H1 (cell line): ENCODE measurements around the gene TMEM151A. TPM values are rescaled to one million over a fixed set of nuclear protein-coding genes. Genes with fewer than 3 reads are reported as not detected.

Experiments
- CTCF ChIA-PET: fragments of 300-600 bp; sonication (Branson Sonifier 250); formaldehyde crosslinking; loops from one replicate; lab custom pipeline; 2021; ENCODE audit not compliant: partially characterized antibody; lab: Charles Lee
- POLR2A ChIA-PET: fragments of 300-600 bp; sonication (Branson Sonifier 250); formaldehyde crosslinking; loops from one replicate; lab custom pipeline; 2021; ENCODE audit warnings: inconsistent platforms; ENCODE audit not compliant: partially characterized antibody; lab: Charles Lee
- DNase-seq, 2 experiments: peaks; one replicate each; pipeline versions ENCODE4 v3.0.0 to v3.0.0-alpha.2; 2010 to 2022; ENCODE audit warnings: low spot score in 2 of 2, low read depth in 1 of 2, mixed read lengths in 1 of 2
- FAIRE-seq: peaks from 2 replicates; lab custom pipeline; 2011; peaks lifted over from hg19 to GRCh38; lab: Jason Lieb, UNC
- H2AFZ ChIP-seq: 2 replicates; pipeline ENCODE4 v1.8.1; 2012; ENCODE audit warnings: low read length, inconsistent platforms
- H2AK5ac ChIP-seq: 2 replicates; pipeline ENCODE4 v1.6.1; 2013; ENCODE audit warnings: low read depth, low read length
- H2BK120ac ChIP-seq: replicated peaks from 2 replicates; pipeline ENCODE3; 2013; ENCODE audit warnings: low read depth, low read length, inconsistent platforms
- H2BK12ac ChIP-seq: 2 replicates; pipeline ENCODE4 v1.6.1; 2013; ENCODE audit warnings: low read depth, low read length
- H2BK15ac ChIP-seq: 2 replicates; pipeline ENCODE4 v1.6.1; 2013; ENCODE audit warnings: low read length
- H2BK20ac ChIP-seq: 2 replicates; pipeline ENCODE4 v1.6.1; 2013; ENCODE audit warnings: low read length
- H2BK5ac ChIP-seq: 2 replicates; pipeline ENCODE4 v1.6.1; 2013; ENCODE audit warnings: low read depth, low read length
- H3K14ac ChIP-seq: 2 replicates; pipeline ENCODE4 v1.6.1; 2013; ENCODE audit warnings: inconsistent platforms; ENCODE audit not compliant: insufficient read length
- H3K18ac ChIP-seq: 2 replicates; pipeline ENCODE4 v1.6.1; 2013; ENCODE audit warnings: low read length; ENCODE audit errors: extremely low read depth
- H3K23ac ChIP-seq: 2 replicates; pipeline ENCODE4 v1.6.1; 2013; ENCODE audit warnings: inconsistent platforms; ENCODE audit not compliant: insufficient read length
- H3K23me2 ChIP-seq: 2 replicates; pipeline ENCODE4 v1.6.1; 2013; ENCODE audit warnings: low read depth, low read length
- H3K27ac ChIP-seq: 2 replicates; pipeline ENCODE4 v1.6.1; 2011; ENCODE audit warnings: low read depth, low read length, inconsistent platforms
- H3K27me3 ChIP-seq, 4 experiments: replicated peaks in 1 of 4; 1 replicate in 1 of 4; 2 replicates in 3 of 4; pipeline versions ENCODE4 v1.6.1 to v1.8.1; 2011 to 2013; ENCODE audit warnings: low read length in 3 of 4, mild to moderate bottlenecking in 3 of 4, inconsistent platforms in 2 of 4, mixed read lengths in 2 of 4, moderate library complexity in 1 of 4; ENCODE audit not compliant: control insufficient read depth in 3 of 4, insufficient read depth in 3 of 4; ENCODE audit errors: extremely low read depth in 1 of 4
- H3K36me3 ChIP-seq, 4 experiments: 2 replicates each; pipeline versions ENCODE4 v1.6.1 to v1.8.1; 2011 to 2013; ENCODE audit warnings: mild to moderate bottlenecking in 4 of 4, low read length in 3 of 4, moderate library complexity in 2 of 4, control low read depth in 1 of 4, inconsistent platforms in 1 of 4; ENCODE audit not compliant: insufficient read depth in 4 of 4, control insufficient read depth in 2 of 4
- H3K4ac ChIP-seq: replicated peaks from 2 replicates; pipeline ENCODE3; 2013; ENCODE audit warnings: low read length, low read depth, mixed read lengths, inconsistent platforms; ENCODE audit not compliant: insufficient read length
- H3K4me1 ChIP-seq, 4 experiments: replicated peaks in 1 of 4; 1 replicate in 1 of 4; 2 replicates in 3 of 4; pipeline versions ENCODE4 v1.6.1 to v1.8.1; 2011 to 2013; ENCODE audit warnings: low read length in 3 of 4, inconsistent platforms in 2 of 4, mixed read lengths in 1 of 4; ENCODE audit not compliant: insufficient read depth in 4 of 4, control insufficient read depth in 3 of 4
- H3K4me2 ChIP-seq, 2 experiments: 2 replicates each; pipeline versions ENCODE4 v1.6.1 to v1.8.1; 2011 to 2013; ENCODE audit warnings: low read depth in 2 of 2, low read length in 2 of 2, control low read depth in 1 of 2, inconsistent platforms in 1 of 2, mild to moderate bottlenecking in 1 of 2; ENCODE audit not compliant: insufficient read depth in 1 of 2
- H3K4me3 ChIP-seq, 4 experiments: fragments of 200-600, 300-600 bp in 1 of 4; sonication (generic), shearing (Covaris generic), sonication (Bioruptor Twin) in 1 of 4; 2 replicates each; pipeline versions ENCODE4 v1.5.1 to v1.8.1; 2011 to 2016; ENCODE audit warnings: low read length in 4 of 4, low read depth in 3 of 4, control low read depth in 2 of 4, inconsistent platforms in 2 of 4, mild to moderate bottlenecking in 2 of 4, mixed read lengths in 1 of 4, moderate library complexity in 1 of 4; ENCODE audit not compliant: insufficient read depth in 2 of 4; ENCODE audit errors: extremely low read depth in 1 of 4
- H3K56ac ChIP-seq: replicated peaks from 2 replicates; pipeline ENCODE3; 2013; ENCODE audit warnings: low read depth, mild to moderate bottlenecking, mixed read lengths, low read length, inconsistent platforms; ENCODE audit not compliant: insufficient read length
- H3K79me1 ChIP-seq: 2 replicates; pipeline ENCODE4 v1.6.1; 2013; ENCODE audit warnings: low read depth, low read length, control low read depth
- H3K79me2 ChIP-seq, 2 experiments: 2 replicates each; pipeline versions ENCODE4 v1.6.1 to v1.8.1; 2012 to 2013; ENCODE audit warnings: low read length in 2 of 2, mild to moderate bottlenecking in 2 of 2, inconsistent platforms in 1 of 2; ENCODE audit not compliant: insufficient read depth in 2 of 2, control insufficient read depth in 1 of 2
- H3K9ac ChIP-seq, 4 experiments: replicated peaks in 1 of 4; 1 replicate in 1 of 4; 2 replicates in 3 of 4; pipeline versions ENCODE4 v1.6.1 to v1.8.1; 2011 to 2013; ENCODE audit warnings: low read depth in 3 of 4, low read length in 3 of 4, control low read depth in 2 of 4, mild to moderate bottlenecking in 2 of 4, moderate library complexity in 2 of 4, inconsistent platforms in 1 of 4; ENCODE audit errors: extremely low read depth in 1 of 4
- H3K9me3 ChIP-seq, 2 experiments: 2 replicates each; pipeline versions ENCODE4 v1.6.1 to v1.8.1; 2012 to 2013; ENCODE audit warnings: mild to moderate bottlenecking in 2 of 2, moderate library complexity in 2 of 2, control low read depth in 1 of 2, inconsistent platforms in 1 of 2, low read depth in 1 of 2, low read length in 1 of 2, mixed read lengths in 1 of 2; ENCODE audit not compliant: insufficient read depth in 2 of 2
- H4K20me1 ChIP-seq, 2 experiments: replicated peaks in 1 of 2; 2 replicates each; pipeline versions ENCODE3 to v1.8.1; 2011 to 2013; ENCODE audit warnings: inconsistent platforms in 2 of 2, low read length in 2 of 2, mild to moderate bottlenecking in 1 of 2; ENCODE audit not compliant: insufficient read depth in 2 of 2, control insufficient read depth in 1 of 2
- H4K5ac ChIP-seq: 2 replicates; pipeline ENCODE4 v1.6.1; 2013; ENCODE audit warnings: low read length, low read depth, mixed read lengths, inconsistent platforms; ENCODE audit not compliant: insufficient read length
- H4K8ac ChIP-seq: 2 replicates; pipeline ENCODE4 v1.8.0; 2013; ENCODE audit warnings: mild to moderate bottlenecking, moderate library complexity, low read length, inconsistent platforms; ENCODE audit not compliant: insufficient read depth; ENCODE audit errors: extremely low read depth
- H4K91ac ChIP-seq: replicated peaks from 2 replicates; pipeline ENCODE3; 2013; ENCODE audit warnings: low read length, mixed read lengths, inconsistent platforms; ENCODE audit not compliant: insufficient read length
- ATF3 ChIP-seq: IDR thresholded peaks from 2 replicates; pipeline ENCODE4 v1.6.1; 2011; ENCODE audit warnings: low read depth, mild to moderate bottlenecking, low read length; ENCODE audit not compliant: insufficient read depth
- BCL11A ChIP-seq, 2 experiments: IDR thresholded peaks; one replicate each; pipeline ENCODE4 v1.6.1; 2011; ENCODE audit warnings: low read depth in 2 of 2, low read length in 2 of 2, mild to moderate bottlenecking in 2 of 2
- EGR1 ChIP-seq: IDR thresholded peaks from 2 replicates; pipeline ENCODE4 v1.6.1; 2011; ENCODE audit warnings: low read depth, low read length, borderline replicate concordance
- JUN ChIP-seq: IDR thresholded peaks from 2 replicates; pipeline ENCODE4 v1.6.1; 2011; ENCODE audit warnings: low read depth, mild to moderate bottlenecking, improper control_type of control experiment, low read length
- JUND ChIP-seq: IDR thresholded peaks from 2 replicates; pipeline ENCODE4 v1.6.1; 2011; ENCODE audit warnings: mild to moderate bottlenecking, improper control_type of control experiment, low read length
- MAFK ChIP-seq: IDR thresholded peaks from 2 replicates; pipeline ENCODE4 v1.6.1; 2012; ENCODE audit warnings: low read depth, mild to moderate bottlenecking, improper control_type of control experiment, low read length
- NRF1 ChIP-seq: IDR thresholded peaks from 2 replicates; pipeline ENCODE4 v1.6.1; 2011; ENCODE audit warnings: mild to moderate bottlenecking, low read depth, low read length, improper control_type of control experiment
- RBBP5 ChIP-seq: IDR thresholded peaks from 2 replicates; pipeline ENCODE4 v1.7.1; 2012; ENCODE audit warnings: low read depth, mild to moderate bottlenecking, inconsistent platforms, low read length, moderate library complexity, borderline replicate concordance
- SIRT6 ChIP-seq: IDR thresholded peaks from one replicate; pipeline ENCODE4 v1.7.1; 2012; ENCODE audit warnings: low read length, inconsistent platforms
- SUZ12 ChIP-seq: fragments of 200-600 bp; sonication (generic); IDR thresholded peaks from 2 replicates; pipeline ENCODE4 v1.6.1; 2012; ENCODE audit warnings: mild to moderate bottlenecking, inconsistent platforms, low read length, moderate library complexity, mixed read lengths
- TAF7 ChIP-seq: optimal IDR thresholded peaks from 2 replicates; pipeline ENCODE3; 2011; ENCODE audit warnings: low read depth, mild to moderate bottlenecking, inconsistent platforms, low read length, moderate library complexity, borderline replicate concordance
- WGBS, 2 experiments: shearing (Covaris generic) in 1 of 2; methylation state at CpG; one replicate each; pipeline versions ENCODE4 v1.1.6 to v1.1.7; 2013 to 2015; ENCODE audit warnings: low lambda C conversion rate in 2 of 2, mixed read lengths in 2 of 2, inconsistent platforms in 1 of 2, low coverage in 1 of 2, missing lambda C conversion rate in 1 of 2; ENCODE audit not compliant: insufficient replicate concordance in 2 of 2, insufficient coverage in 1 of 2, insufficient read length in 1 of 2; ENCODE audit errors: extremely low coverage in 1 of 2, missing lambda C conversion rate in 1 of 2; 5-methylcytosine and 5-hydroxymethylcytosine counted together
- polyA plus RNA-seq, 7 experiments: library from polyadenylated mRNA; depleted of rRNA in 3 of 7; stranded (reverse) in 5 of 7; unstranded in 2 of 7; fragments of >200 nt in 5 of 7; fragments of 200-250 nt in 2 of 7; gene quantifications; 1 replicate in 5 of 7; 2 replicates in 1 of 7; 4 replicates in 1 of 7; pipeline versions ENCODE4 v1.2.1 to v1.2.3, GENCODE V29; 2011 to 2013; ENCODE audit warnings: missing spikeins in 2 of 7, mixed read lengths in 2 of 7
- total RNA-seq: library from RNA; stranded (reverse); fragmentation: NEBNext Ultra II Directional; extraction: Animal tissue kit (Norgen Biotek cat#: 25700); gene quantifications from 2 replicates; pipeline ENCODE4 v1.2.1, GENCODE V29; 2021

The TMEM151A gene
- total and polyA plus RNA-seq, 2 of the 8 experiments (the other 6 are each of a cell fraction or from before 2014, with no cell fraction given): 3.2 TPM

DNA sequence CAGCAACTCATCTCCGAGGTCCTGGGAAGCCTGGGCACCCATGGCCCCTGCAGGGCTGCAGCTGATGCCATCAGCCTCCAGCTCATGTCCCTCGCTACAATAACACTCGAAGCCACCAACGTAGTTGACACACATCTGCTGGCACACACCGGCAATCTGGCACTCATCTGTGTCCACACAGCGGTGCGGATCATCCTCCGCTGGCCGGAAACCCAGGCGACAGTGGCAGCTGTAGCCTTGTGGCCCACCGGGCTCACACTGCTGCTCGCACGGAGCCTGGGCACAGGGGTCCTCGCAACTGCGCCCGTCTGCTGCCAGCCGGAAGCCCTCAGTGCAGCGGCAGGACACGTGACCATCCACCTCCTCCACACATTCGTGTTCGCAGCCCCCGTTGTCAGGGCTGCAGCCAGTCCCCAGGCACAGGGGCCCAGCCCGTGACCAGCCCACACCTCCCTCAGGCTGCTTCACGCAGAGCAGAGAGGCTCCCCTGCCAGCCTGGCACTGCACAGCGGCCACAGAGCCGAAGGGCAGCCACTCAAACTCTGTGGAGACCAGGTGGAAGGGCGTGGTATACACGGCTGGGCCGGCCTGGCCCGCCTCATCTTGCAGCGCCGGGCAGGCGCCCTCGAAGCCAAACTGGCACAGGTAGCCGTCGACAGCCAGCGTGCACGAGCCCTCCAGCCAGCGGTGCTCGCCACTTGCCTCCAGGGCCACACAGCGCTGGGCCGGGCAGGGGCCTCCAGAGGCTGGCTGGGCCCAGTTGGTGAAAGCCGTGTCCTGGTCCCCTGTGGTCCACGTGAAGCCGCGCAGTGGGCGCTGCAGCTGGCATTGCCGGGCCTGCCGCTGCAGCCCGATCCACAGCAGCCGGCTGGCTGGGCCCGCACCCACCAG, 24.5 kb downstream of the TMEM151A start:
- Histone ChIP-seq H4K5ac (no peak overlapping the region), H3K4me3 (peak overlapping the region in 1 of 4 experiments; percentile 40; a peak in 1 of 8 replicates), H3K23me2 (peaks cover 8% of the 10 kb centered on the region), H3K4me2 (no peak overlapping the region), H2BK120ac (no peak overlapping the region), H2BK15ac (peak overlapping the region; percentile 92), H3K4me1 (peaks cover 10 to 31% (median 21%) of the 10 kb centered on the region in 4 experiments), H3K27ac (no peak overlapping the region), H4K20me1 (no peaks in the 10 kb centered on the region), H3K79me1 (no peaks in the 10 kb centered on the region), H3K9ac (no peak overlapping the region), H3K36me3 (no peaks in the 10 kb centered on the region), H4K91ac (peak overlapping the region; percentile 54), H3K23ac (no peak overlapping the region), H3K18ac (peak overlapping the region; percentile 78; the same call in 1 of the 2 replicates), H2AFZ (no peak overlapping the region), H4K8ac (no peak overlapping the region; the same call in 1 of the 2 replicates), H3K14ac (no peak overlapping the region), H3K9me3 (no peaks in the 10 kb centered on the region), H2BK5ac (peak overlapping the region; percentile 60), H3K56ac (no peak overlapping the region), H3K79me2 (no peaks in the 10 kb centered on the region), H2AK5ac (peak overlapping the region; percentile 90; the same call in 1 of the 2 replicates), H2BK20ac (peak overlapping the region; percentile 93; the same call in 1 of the 2 replicates), H3K27me3 (peaks cover 0 to 3% (median 0%) of the 10 kb centered on the region in 4 experiments; a peak in 2 of 7 replicates), H2BK12ac (peak overlapping the region; percentile 90; the same call in 1 of the 2 replicates), H3K4ac (no peak overlapping the region)
- DNase-seq (no peak), FAIRE-seq (no peak)
- CTCF ChIA-PET: interaction anchor here (0.6 to 11.7 kb wide), 13 partner anchors 9 to 103 kb away, joined by 3 to 242 read pairs (median 4); partner anchors contain the start of gene RIN1
- WGBS, 2 experiments: 91% methylated on average over 52 of the region's 52 CpGs; no CpG with 5 or more reads in 1 of the 2 experiments
- POLR2A ChIA-PET: interaction anchor here (1.1 to 3.5 kb wide), 9 partner anchors 11 to 50 kb away, joined by 4 to 19 read pairs (median 7); partner anchors contain the start of genes RIN1 and YIF1A
- TF ChIP-seq SUZ12 (no peak), TAF7 (no peak), NRF1 (no peak), JUN (no peak), SIRT6 (no peak), MAFK (no peak), RBBP5 (no peak), JUND (no peak), EGR1 (no peak), ATF3 (no peak), BCL11A (IDR thresholded peaks at IDR 0.05; ENCODE audit: low read depth in 2 of 2, low read length in 2 of 2) (no peak)
